HepG2 (cell line): ENCODE results near the gene USP5. TPM values are rescaled to one million over a fixed set of nuclear protein-coding genes. Genes with fewer than 3 reads are reported as not detected.

ENCODE experiments used
- AGO1 ChIP-seq: fragments of 200-400 bp; formaldehyde crosslinking; IDR thresholded peaks from 2 replicates; pipeline ENCODE4 v1.6.1; 2017; ENCODE audit warnings: mild to moderate bottlenecking, low read depth, low read length, moderate library complexity; ENCODE audit not compliant: poor library complexity, severe bottlenecking
- AHR ChIP-seq: IDR thresholded peaks from 2 replicates; pipeline ENCODE4 v1.6.1; 2018; ENCODE audit warnings: missing genetic modification reagents, missing compliant biosample characterization
- ARHGAP35 ChIP-seq: sonication (generic); formaldehyde crosslinking; IDR thresholded peaks from 2 replicates; pipeline ENCODE4 v1.9.0; 2022; ENCODE audit warnings: mild to moderate bottlenecking, inconsistent platforms, moderate library complexity, missing genetic modification reagents, borderline replicate concordance
- ATF7 ChIP-seq, 2 experiments: fragments of 450-650 bp in 1 of 2; sonication (generic) in 1 of 2; formaldehyde crosslinking in 1 of 2; IDR thresholded peaks; 2 replicates each; pipeline versions ENCODE4 v1.4.0 to v1.6.1; 2016 to 2020; ENCODE audit warnings: antibody characterized with exemption in 1 of 2, mild to moderate bottlenecking in 1 of 2, missing genetic modification reagents in 1 of 2
- CENPT ChIP-seq: sonication (generic); formaldehyde crosslinking; IDR thresholded peaks from 2 replicates; pipeline ENCODE4 v1.8.0; 2022; ENCODE audit warnings: low read depth, mild to moderate bottlenecking, moderate library complexity, missing genetic modification reagents
- DPF2 ChIP-seq: sonication (generic); formaldehyde crosslinking; IDR thresholded peaks from 2 replicates; pipeline ENCODE4 v1.4.0; 2020; ENCODE audit warnings: mild to moderate bottlenecking, low read depth, missing genetic modification reagents, borderline replicate concordance
- FOSL2 ChIP-seq: sonication (generic); formaldehyde crosslinking; IDR thresholded peaks from 2 replicates; pipeline ENCODE4 v1.4.0; 2020; ENCODE audit warnings: missing genetic modification reagents
- GFI1 ChIP-seq: sonication (generic); formaldehyde crosslinking; IDR thresholded peaks from 2 replicates; pipeline ENCODE4 v1.5.0; 2020; ENCODE audit warnings: missing genetic modification reagents, mild to moderate bottlenecking, borderline replicate concordance
- HHEX ChIP-seq: IDR thresholded peaks from 2 replicates; pipeline ENCODE4 v1.6.1; 2016; ENCODE audit warnings: control low read depth
- HOXD1 ChIP-seq: sonication (generic); formaldehyde crosslinking; IDR thresholded peaks from 2 replicates; pipeline ENCODE4 v1.5.0; 2020; ENCODE audit warnings: missing genetic modification reagents
- JUN ChIP-seq: sonication (generic); formaldehyde crosslinking; IDR thresholded peaks from 2 replicates; pipeline ENCODE4 v1.4.0; 2020; ENCODE audit warnings: mild to moderate bottlenecking, missing genetic modification reagents
- MED1 ChIP-seq: sonication (generic); formaldehyde crosslinking; IDR thresholded peaks from 2 replicates; pipeline ENCODE4 v1.4.0; 2020; ENCODE audit warnings: missing genetic modification reagents
- SCMH1 ChIP-seq: sonication (generic); formaldehyde crosslinking; IDR thresholded peaks from 2 replicates; pipeline ENCODE4 v1.9.0; 2021; ENCODE audit warnings: missing genetic modification reagents, mild to moderate bottlenecking, borderline replicate concordance
- SIN3A ChIP-seq: IDR thresholded peaks from 2 replicates; pipeline ENCODE4 v1.6.1; 2011; ENCODE audit warnings: low read depth, mild to moderate bottlenecking, control low read depth, low read length, borderline replicate concordance
- SRSF1 ChIP-seq: fragments of 200-400 bp; formaldehyde crosslinking; optimal IDR thresholded peaks from 2 replicates; pipeline ENCODE3; 2017; ENCODE audit warnings: mild to moderate bottlenecking, low read depth, low read length, moderate library complexity
- WIZ ChIP-seq: sonication (generic); formaldehyde crosslinking; IDR thresholded peaks from 2 replicates; pipeline ENCODE4 v1.5.1; 2020; ENCODE audit warnings: mild to moderate bottlenecking, missing genetic modification reagents
- ZBTB1 ChIP-seq: sonication (generic); formaldehyde crosslinking; IDR thresholded peaks from 2 replicates; pipeline ENCODE4 v1.4.0; 2020; ENCODE audit warnings: missing genetic modification reagents, borderline replicate concordance
- ZMYM4 ChIP-seq: sonication (generic); formaldehyde crosslinking; IDR thresholded peaks from 2 replicates; pipeline ENCODE4 v1.8.1; 2023; ENCODE audit warnings: mild to moderate bottlenecking, missing genetic modification reagents
- ZNF550 ChIP-seq: sonication (generic); formaldehyde crosslinking; IDR thresholded peaks from 2 replicates; pipeline ENCODE4 v1.4.0; 2020; ENCODE audit warnings: mild to moderate bottlenecking, missing genetic modification reagents, borderline replicate concordance
- ZNF75D ChIP-seq: sonication (generic); formaldehyde crosslinking; IDR thresholded peaks from 2 replicates; pipeline ENCODE4 v1.8.1; 2023; ENCODE audit warnings: missing genetic modification reagents, mild to moderate bottlenecking, borderline replicate concordance
- polyA plus RNA-seq, 8 experiments: library from polyadenylated mRNA; depleted of rRNA in 3 of 8; stranded (reverse) in 7 of 8; unstranded in 1 of 8; fragments of >200 nt; fragmentation: Illumina TruSeq in 4 of 8; extraction: Trizol in 4 of 8; gene quantifications; 2 replicates each; pipeline versions ENCODE4 v1.2.1 to v1.2.3, GENCODE V29; 2011 to 2016; ENCODE audit warnings: low read depth in 4 of 8, missing spikeins in 1 of 8, mixed read lengths in 1 of 8; ENCODE audit not compliant: insufficient read depth in 1 of 8
- total RNA-seq, 5 experiments: library from RNA; depleted of rRNA; stranded (reverse); fragments of >200 nt; fragmentation: Illumina TruSeq; extraction: Trizol; gene quantifications; 2 replicates each; pipeline ENCODE4 v1.2.3, GENCODE V29; 2016; ENCODE audit warnings: low read depth in 1 of 5
- TF ChIP-seq, protein P1 (sequence below): sonication (generic); formaldehyde crosslinking; IDR thresholded peaks from 2 replicates; pipeline ENCODE4 v1.4.0; 2020; ENCODE audit warnings: mild to moderate bottlenecking, missing genetic modification reagents, borderline replicate concordance
- TF ChIP-seq, protein P2 (sequence below): sonication (generic); formaldehyde crosslinking; IDR thresholded peaks from 2 replicates; pipeline ENCODE4 v1.4.0; 2020; ENCODE audit warnings: missing genetic modification reagents

USP5 gene
- total and polyA plus RNA-seq, 2 of the 13 experiments (the other 11 are each of a cell fraction or from before 2014, with no cell fraction given) = 39.6 to 56.0 TPM

- TF ChIP-seq, protein P1, sequence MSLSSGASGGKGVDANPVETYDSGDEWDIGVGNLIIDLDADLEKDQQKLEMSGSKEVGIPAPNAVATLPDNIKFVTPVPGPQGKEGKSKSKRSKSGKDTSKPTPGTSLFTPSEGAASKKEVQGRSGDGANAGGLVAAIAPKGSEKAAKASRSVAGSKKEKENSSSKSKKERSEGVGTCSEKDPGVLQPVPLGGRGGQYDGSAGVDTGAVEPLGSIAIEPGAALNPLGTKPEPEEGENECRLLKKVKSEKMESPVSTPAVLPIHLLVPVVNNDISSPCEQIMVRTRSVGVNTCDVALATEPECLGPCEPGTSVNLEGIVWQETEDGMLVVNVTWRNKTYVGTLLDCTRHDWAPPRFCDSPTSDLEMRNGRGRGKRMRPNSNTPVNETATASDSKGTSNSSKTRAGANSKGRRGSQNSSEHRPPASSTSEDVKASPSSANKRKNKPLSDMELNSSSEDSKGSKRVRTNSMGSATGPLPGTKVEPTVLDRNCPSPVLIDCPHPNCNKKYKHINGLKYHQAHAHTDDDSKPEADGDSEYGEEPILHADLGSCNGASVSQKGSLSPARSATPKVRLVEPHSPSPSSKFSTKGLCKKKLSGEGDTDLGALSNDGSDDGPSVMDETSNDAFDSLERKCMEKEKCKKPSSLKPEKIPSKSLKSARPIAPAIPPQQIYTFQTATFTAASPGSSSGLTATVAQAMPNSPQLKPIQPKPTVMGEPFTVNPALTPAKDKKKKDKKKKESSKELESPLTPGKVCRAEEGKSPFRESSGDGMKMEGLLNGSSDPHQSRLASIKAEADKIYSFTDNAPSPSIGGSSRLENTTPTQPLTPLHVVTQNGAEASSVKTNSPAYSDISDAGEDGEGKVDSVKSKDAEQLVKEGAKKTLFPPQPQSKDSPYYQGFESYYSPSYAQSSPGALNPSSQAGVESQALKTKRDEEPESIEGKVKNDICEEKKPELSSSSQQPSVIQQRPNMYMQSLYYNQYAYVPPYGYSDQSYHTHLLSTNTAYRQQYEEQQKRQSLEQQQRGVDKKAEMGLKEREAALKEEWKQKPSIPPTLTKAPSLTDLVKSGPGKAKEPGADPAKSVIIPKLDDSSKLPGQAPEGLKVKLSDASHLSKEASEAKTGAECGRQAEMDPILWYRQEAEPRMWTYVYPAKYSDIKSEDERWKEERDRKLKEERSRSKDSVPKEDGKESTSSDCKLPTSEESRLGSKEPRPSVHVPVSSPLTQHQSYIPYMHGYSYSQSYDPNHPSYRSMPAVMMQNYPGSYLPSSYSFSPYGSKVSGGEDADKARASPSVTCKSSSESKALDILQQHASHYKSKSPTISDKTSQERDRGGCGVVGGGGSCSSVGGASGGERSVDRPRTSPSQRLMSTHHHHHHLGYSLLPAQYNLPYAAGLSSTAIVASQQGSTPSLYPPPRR = 0 out of 2 replicates have a peak, but pooled peaks have one; percentile 10
- TF ChIP-seq FOSL2 (CRISPR knock-in tag) = peak; percentile 22; the same call in 1 of the 2 replicates
- TF ChIP-seq, protein P2, sequence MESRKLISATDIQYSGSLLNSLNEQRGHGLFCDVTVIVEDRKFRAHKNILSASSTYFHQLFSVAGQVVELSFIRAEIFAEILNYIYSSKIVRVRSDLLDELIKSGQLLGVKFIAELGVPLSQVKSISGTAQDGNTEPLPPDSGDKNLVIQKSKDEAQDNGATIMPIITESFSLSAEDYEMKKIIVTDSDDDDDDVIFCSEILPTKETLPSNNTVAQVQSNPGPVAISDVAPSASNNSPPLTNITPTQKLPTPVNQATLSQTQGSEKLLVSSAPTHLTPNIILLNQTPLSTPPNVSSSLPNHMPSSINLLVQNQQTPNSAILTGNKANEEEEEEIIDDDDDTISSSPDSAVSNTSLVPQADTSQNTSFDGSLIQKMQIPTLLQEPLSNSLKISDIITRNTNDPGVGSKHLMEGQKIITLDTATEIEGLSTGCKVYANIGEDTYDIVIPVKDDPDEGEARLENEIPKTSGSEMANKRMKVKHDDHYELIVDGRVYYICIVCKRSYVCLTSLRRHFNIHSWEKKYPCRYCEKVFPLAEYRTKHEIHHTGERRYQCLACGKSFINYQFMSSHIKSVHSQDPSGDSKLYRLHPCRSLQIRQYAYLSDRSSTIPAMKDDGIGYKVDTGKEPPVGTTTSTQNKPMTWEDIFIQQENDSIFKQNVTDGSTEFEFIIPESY (CRISPR knock-in tag) = no peak
- no peak for TF ChIP-seq ARHGAP35 (CRISPR knock-in tag)
- TF ChIP-seq ZNF75D (CRISPR knock-in tag) = no peak
- TF ChIP-seq HHEX (CRISPR knock-in tag) = no peak
- no peak for TF ChIP-seq JUN (CRISPR knock-in tag)
- TF ChIP-seq HOXD1 = peak; percentile 64; the same call in 1 of the 2 replicates
- TF ChIP-seq ZMYM4 (CRISPR knock-in tag) = peak; percentile 55; the same call in 1 of the 2 replicates
- 0 out of 2 replicates have a peak, but pooled peaks have one; percentile 25 for TF ChIP-seq WIZ (CRISPR knock-in tag)
- no peak for TF ChIP-seq SCMH1 (CRISPR knock-in tag)
- TF ChIP-seq ATF7 (IDR thresholded peaks at IDR 0.05) = no peak
- TF ChIP-seq ATF7 (CRISPR knock-in tag; IDR thresholded peaks at IDR 0.05) = no peak
- TF ChIP-seq ZBTB1 (CRISPR knock-in tag) = no peak
- no peak for TF ChIP-seq CENPT (CRISPR knock-in tag)
- TF ChIP-seq DPF2 = no peak
- peak; percentile 56; the same call in 1 of the 2 replicates for TF ChIP-seq SIN3A
- 0 out of 2 replicates have a peak, but pooled peaks have one; percentile 26 for TF ChIP-seq GFI1
- no peak; the same call in 1 of the 2 replicates for TF ChIP-seq MED1 (CRISPR knock-in tag)
- peak; percentile 77 for TF ChIP-seq AGO1
- peak; percentile 17; the same call in 1 of the 2 replicates for TF ChIP-seq AHR
- no peak for TF ChIP-seq ZNF550 (CRISPR knock-in tag)
- TF ChIP-seq SRSF1 = no peak
Observed at GRCh38 chr12:6867413-6868210, 15.7 kb downstream of the USP5 start, which contains the start of gene TPI1 (continued).
